Heart left ventricle (tissue), 16 donors: Measurements from ENCODE around the gene ARID2. TPM values are rescaled to one million over a fixed set of nuclear protein-coding genes. Genes with fewer than 3 reads are reported as not detected.
A peak's percentile ranks its signal among the peaks of the same experiment; 100 is the strongest.

ENCODE experiments used
- ATAC-seq, 4 donors: fragments of 200-7000 bp; cut with Tn5 transposase; one replicate each; pipeline ENCODE4 v1.9.1; 2020 to 2022; ENCODE audit warnings: moderate library complexity in 4 of 4, mild to moderate bottlenecking in 3 of 4, moderate number of reproducible peaks in 1 of 4
- DNase-seq, 5 donors: peaks; one replicate each; pipeline ENCODE4 v3.0.0-alpha.2; 2020
- H3K27ac ChIP-seq, 12 donors: fragments of 200-600 bp; sonication (generic) in 4 of 12; one replicate each; pipeline versions ENCODE4 v1.5.0 to v1.8.0; 2016 to 2022; ENCODE audit warnings: mild to moderate bottlenecking in 2 of 12
- H3K27me3 ChIP-seq, 9 donors: fragments of 200-600 bp; sonication (generic) in 2 of 9; one replicate each; pipeline versions ENCODE4 v1.5.1 to v1.8.0; 2016 to 2022; ENCODE audit warnings: mild to moderate bottlenecking in 3 of 9
- H3K36me3 ChIP-seq, 9 donors: fragments of 200-600 bp; sonication (generic) in 2 of 9; one replicate each; pipeline versions ENCODE4 v1.5.0 to v1.8.0; 2018 to 2022; ENCODE audit warnings: mild to moderate bottlenecking in 2 of 9
- H3K4me1 ChIP-seq, 12 donors: fragments of 200-600 bp; sonication (generic) in 4 of 12; one replicate each; pipeline versions ENCODE4 v1.5.0 to v1.8.0; 2016 to 2022; ENCODE audit warnings: mild to moderate bottlenecking in 3 of 12
- H3K4me3 ChIP-seq, 12 donors: fragments of 200-600 bp; sonication (generic) in 4 of 12; one replicate each; pipeline versions ENCODE4 v1.5.0 to v1.8.0; 2017 to 2022; ENCODE audit warnings: mild to moderate bottlenecking in 9 of 12, moderate library complexity in 4 of 12
- H3K9me3 ChIP-seq, 12 donors: fragments of 200-600 bp; sonication (generic) in 4 of 12; one replicate each; pipeline versions ENCODE4 v1.5.0 to v1.8.0; 2016 to 2022; ENCODE audit warnings: mild to moderate bottlenecking in 1 of 12
- POLR2A ChIP-seq, 2 donors: fragments of 450-650 bp; IDR thresholded peaks; one replicate each; pipeline ENCODE4 v1.6.1; 2017; ENCODE audit warnings: antibody characterized with exemption in 2 of 2, mild to moderate bottlenecking in 2 of 2, moderate library complexity in 2 of 2
- WGBS, 4 donors: extraction: QIAGEN DNeasy Blood & Tissue Kit in 2 of 4; methylation state at CpG; one replicate each; pipeline versions ENCODE4 v1.1.5 to v1.1.7; 2013 to 2018; 5-methylcytosine and 5-hydroxymethylcytosine counted together
- intact Hi-C, 10 donors: fragments of 100-400 bp; cut with DNase I; formaldehyde crosslinking; loops; one replicate each; pipeline versions ENCODE4 v1.11.1 to v1.14.2; 2022
- polyA plus RNA-seq, 2 donors: library from polyadenylated mRNA; stranded (reverse); fragments of 200-250 nt; gene quantifications; one replicate each; pipeline ENCODE4 v1.2.3, GENCODE V29; 2013
- total RNA-seq, 9 donors: library from RNA; depleted of rRNA in 2 of 9; stranded (reverse); fragments of >200 nt in 2 of 9; fragmentation: NEBNext Ultra II Directional in 3 of 9; extraction: Animal tissue kit (Norgen Biotek cat#: 25700) in 3 of 9; gene quantifications; one replicate each; pipeline versions ENCODE4 v1.1.0 to v1.2.4, GENCODE V29; 2016 to 2023
- TF ChIP-seq, protein P1 (sequence below), 12 donors: fragments of 200-600 bp; sonication (generic) in 4 of 12; IDR thresholded peaks; one replicate each; pipeline versions ENCODE4 v1.5.0 to v1.8.0; 2018 to 2022; ENCODE audit warnings: antibody characterized with exemption in 12 of 12, mild to moderate bottlenecking in 5 of 12
- donor health status: ischemic (EF 13 %, LVEDD 7.1; RV severe dilation, severe dysfunction).
- donor health status: healthy with polysubstance abuse.
- donor health status: DM: no; HTN: yes; CAD: no.
- donor health status: DM: no; HTN: no; CAD: no.
- donor health status: ischemic (EF 25% LVEDD 6.9; RV normal size, moderate dysfunction).
- donor health status: ischemic (EF 25% LVEDD 5.7; RV mildly dilated, moderate dysfunction).
- donor health status: healthy.
- donor health status: DM: yes; HTN: yes; CAD: no.
- donor health status: ischemic (EF 35%, LVEDD 5.7; RV mildly dilated, moderate dysfunction).
- donor health status: nonischemic (EF 11% LVEDD 7.7; RV severe dilation, severe dysfunction).
- donor health status: DM: yes; HTN: yes; CAD: no.
- donor health status: PGD.
- donor health status: ischemic (EF 29% LVEDD 5.4; RV normal size, mild dysfunction).
- donor health status: nonischemic (EF 23%, LVEDD 6.1; RV moderate dilation, normal function).

ARID2 gene
- total and polyA plus RNA-seq, 11 donors, result 5.6 to 22.6 (median 18.4) TPM

DNA sequence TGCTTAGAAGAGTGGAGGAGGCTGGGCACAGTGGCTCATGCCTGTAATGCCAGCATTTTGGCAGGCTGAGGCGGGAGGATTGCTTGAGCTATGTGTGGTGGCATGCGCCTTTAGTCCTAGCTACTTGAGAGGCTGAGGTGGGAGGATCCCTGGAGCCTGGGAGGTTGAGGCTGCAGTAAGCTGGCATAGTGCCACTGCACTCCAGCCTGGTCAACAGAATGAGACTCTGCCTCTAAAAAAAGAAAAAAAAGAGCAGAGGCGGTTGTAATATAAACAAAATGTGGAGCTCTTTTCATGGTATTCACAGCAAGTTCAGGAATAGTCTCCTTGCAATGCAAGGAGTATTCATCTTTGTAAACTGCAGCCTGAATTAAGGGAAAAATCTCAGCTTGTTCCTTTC lies 27.2 kb downstream of the ARID2 start:
- TF ChIP-seq POLR2A (IDR thresholded peaks at IDR 0.05), result no peak
- Histone ChIP-seq H3K4me3 (no peak overlapping the region), H3K36me3 (peaks cover 0 to 12% (median 0%) of the 10 kb centered on the region in 9 donors), H3K27me3 (no peaks in the 10 kb centered on the region), H3K4me1 (peaks cover 0 to 27% (median 15%) of the 10 kb centered on the region in 12 donors), H3K9me3 (no peaks in the 10 kb centered on the region), H3K27ac (no peak overlapping the region)
- ATAC-seq (no peak), DNase-seq (no peak)
- WGBS, 4 donors, result 84 to 90% (median 88%) methylated on average over 3 of the region's 3 CpGs
- intact Hi-C loops, result no loop called here

DNA sequence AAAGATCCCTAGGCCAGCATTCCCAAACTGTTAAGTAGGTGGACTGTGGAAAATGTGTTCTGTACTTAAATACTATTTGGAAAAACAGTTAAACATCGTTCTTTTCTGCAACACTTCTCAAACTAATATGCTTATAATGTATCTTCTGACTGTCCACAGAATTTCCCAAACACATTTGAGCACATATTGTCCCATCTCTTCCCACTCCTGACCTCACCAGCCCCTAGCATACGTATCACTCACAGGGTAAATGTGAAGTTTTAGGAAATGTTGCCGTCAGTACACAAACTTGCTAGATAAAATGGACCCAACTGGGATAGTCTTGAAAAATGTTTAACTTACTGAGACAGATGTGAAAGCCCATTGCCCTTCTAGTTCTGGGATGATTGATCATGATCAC lies 27.7 kb downstream of the ARID2 start:
- TF ChIP-seq POLR2A (IDR thresholded peaks at IDR 0.05), result no peak
- TF ChIP-seq, protein P1, sequence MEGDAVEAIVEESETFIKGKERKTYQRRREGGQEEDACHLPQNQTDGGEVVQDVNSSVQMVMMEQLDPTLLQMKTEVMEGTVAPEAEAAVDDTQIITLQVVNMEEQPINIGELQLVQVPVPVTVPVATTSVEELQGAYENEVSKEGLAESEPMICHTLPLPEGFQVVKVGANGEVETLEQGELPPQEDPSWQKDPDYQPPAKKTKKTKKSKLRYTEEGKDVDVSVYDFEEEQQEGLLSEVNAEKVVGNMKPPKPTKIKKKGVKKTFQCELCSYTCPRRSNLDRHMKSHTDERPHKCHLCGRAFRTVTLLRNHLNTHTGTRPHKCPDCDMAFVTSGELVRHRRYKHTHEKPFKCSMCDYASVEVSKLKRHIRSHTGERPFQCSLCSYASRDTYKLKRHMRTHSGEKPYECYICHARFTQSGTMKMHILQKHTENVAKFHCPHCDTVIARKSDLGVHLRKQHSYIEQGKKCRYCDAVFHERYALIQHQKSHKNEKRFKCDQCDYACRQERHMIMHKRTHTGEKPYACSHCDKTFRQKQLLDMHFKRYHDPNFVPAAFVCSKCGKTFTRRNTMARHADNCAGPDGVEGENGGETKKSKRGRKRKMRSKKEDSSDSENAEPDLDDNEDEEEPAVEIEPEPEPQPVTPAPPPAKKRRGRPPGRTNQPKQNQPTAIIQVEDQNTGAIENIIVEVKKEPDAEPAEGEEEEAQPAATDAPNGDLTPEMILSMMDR (IDR thresholded peaks at IDR 0.05), result no peak
- ATAC-seq (no peak), DNase-seq (no peak)
- Histone ChIP-seq H3K9me3 (no peaks in the 10 kb centered on the region), H3K4me3 (no peak overlapping the region), H3K27me3 (no peaks in the 10 kb centered on the region), H3K4me1 (peaks cover 0 to 31% (median 14%) of the 10 kb centered on the region in 12 donors), H3K27ac (peak overlapping the region in 1 of 12 donors; percentile 29), H3K36me3 (peaks cover 0 to 12% (median 0%) of the 10 kb centered on the region in 9 donors)
- WGBS, 4 donors, result 79 to 87% (median 83%) methylated on average over 3 of the region's 3 CpGs
- intact Hi-C loops, result no loop called here

DNA sequence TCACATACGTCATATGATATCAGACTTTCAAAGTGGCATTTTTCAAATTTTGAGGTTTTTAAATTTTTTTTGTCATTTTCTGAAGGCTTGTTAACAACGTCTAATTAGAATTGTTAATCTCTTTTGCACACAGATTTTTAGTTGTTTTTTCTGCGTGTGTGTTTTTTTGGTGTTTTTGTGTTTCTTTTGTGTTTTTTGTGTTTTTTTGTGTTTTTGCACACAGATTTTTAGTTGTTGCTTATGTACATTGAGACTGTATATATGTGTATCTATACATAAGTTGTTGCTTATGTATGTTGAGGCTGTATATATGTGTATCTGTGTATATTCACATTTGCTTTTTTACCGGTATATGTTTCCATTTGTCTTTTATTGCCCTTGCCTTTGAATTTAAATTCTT lies 30.8 kb downstream of the ARID2 start:
- no peaks in the 10 kb centered on the region for H3K36me3 ChIP-seq
- no peak overlapping the region for H3K27ac ChIP-seq
- no peaks in the 10 kb centered on the region for H3K9me3 ChIP-seq
- peaks cover 0 to 28% (median 9%) of the 10 kb centered on the region in 12 donors for H3K4me1 ChIP-seq
- no peak overlapping the region for H3K4me3 ChIP-seq
- no peaks in the 10 kb centered on the region for H3K27me3 ChIP-seq
- intact Hi-C loops, result loop anchor here in 5 of 10 donors (10.0 kb wide), 2 partner anchors 224 to 244 kb away; no protein-coding TSS in a partner anchor
- no peak for TF ChIP-seq POLR2A (IDR thresholded peaks at IDR 0.05)
- TF ChIP-seq, protein P1 (IDR thresholded peaks at IDR 0.05), result no peak
- 90 to 94% (median 93%) methylated on average over 4 of the region's 4 CpGs for WGBS, 4 donors
- ATAC-seq (no peak), DNase-seq (no peak)

DNA sequence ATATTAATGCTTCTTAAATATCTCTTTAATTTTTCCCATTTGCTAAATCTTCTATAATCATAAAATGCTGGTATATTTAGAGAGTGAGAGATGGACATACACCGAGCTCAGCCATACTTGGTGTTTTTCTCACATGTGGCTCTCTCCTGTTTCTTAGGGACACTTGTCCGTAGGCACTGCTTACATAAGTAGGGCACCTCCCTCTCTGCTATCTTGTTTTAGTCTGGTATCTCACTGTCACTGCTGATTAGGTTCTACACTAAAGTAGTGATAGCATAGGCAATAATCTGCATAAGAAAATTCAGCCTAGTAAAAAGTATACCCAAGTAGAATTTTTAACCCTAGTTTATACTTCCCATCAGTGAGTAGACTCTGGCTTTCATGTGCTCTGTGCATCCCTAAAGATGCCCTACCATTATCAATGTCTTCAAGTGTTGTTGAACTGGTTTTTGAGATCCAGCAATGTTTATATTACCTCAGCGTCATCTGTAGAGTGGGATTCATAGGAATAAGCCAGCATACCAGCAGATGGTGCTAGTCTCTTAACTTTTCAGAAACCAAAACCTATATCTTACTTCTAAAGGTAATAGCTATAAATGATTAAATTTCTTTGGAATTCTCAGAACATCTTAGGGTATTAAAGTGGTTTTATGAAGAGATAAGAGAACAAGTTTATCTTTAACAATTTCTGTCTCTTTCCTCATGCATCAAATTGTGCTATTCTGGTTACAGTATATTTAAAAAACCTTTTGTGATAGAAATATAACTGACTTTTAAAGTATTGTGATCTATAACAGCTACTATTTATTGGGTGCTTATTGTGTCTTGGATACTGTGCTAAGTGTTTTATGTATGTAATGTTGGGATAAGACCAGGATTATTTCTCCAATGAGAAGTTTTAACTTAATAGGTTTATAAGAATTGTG lies 32.9 kb downstream of the ARID2 start:
- TF ChIP-seq, protein P1 (IDR thresholded peaks at IDR 0.05), result peak; percentile 30 to 72 (median 60)
- no peak for TF ChIP-seq POLR2A (IDR thresholded peaks at IDR 0.05)
- DNase-seq (no peak), ATAC-seq (peak in 3 of 4 donors; percentile 50 to 67 (median 56))
- Histone ChIP-seq H3K27me3 (no peaks in the 10 kb centered on the region), H3K4me1 (peaks cover 0 to 25% (median 7%) of the 10 kb centered on the region in 12 donors), H3K4me3 (no peak overlapping the region), H3K27ac (no peak overlapping the region), H3K9me3 (no peaks in the 10 kb centered on the region), H3K36me3 (no peaks in the 10 kb centered on the region)
- 31 to 45% (median 40%) methylated on average over 3 of the region's 3 CpGs for WGBS, 4 donors
- intact Hi-C loops, result loop anchor here in 5 of 10 donors (10.0 kb wide), 2 partner anchors 222 to 242 kb away; no protein-coding TSS in a partner anchor
